Cardiac fibroblast (primary cell): ENCODE data around the gene F10.

ENCODE experiments used
- DNase-seq, 2 donors: peaks; one replicate each; pipeline versions ENCODE4 v3.0.0 to v3.0.0-alpha.2; 2010; ENCODE audit warnings: low read depth in 2 of 2
- H3K4me3 ChIP-seq, 2 donors: replicated peaks in 1 of 2; 1 replicate in 1 of 2; 2 replicates in 1 of 2; pipeline ENCODE4 v1.5.1; 2011; ENCODE audit warnings: low read depth in 2 of 2, low read length in 2 of 2, mild to moderate bottlenecking in 2 of 2, moderate library complexity in 1 of 2
- CTCF ChIP-seq: IDR thresholded peaks from one replicate; pipeline ENCODE4 v1.5.1; 2011; ENCODE audit warnings: low read depth, mild to moderate bottlenecking, low read length, inconsistent platforms

The F10 gene

GRCh38 chr13:113086991-113087922 is 35.3 kb upstream of the F10 start:
- no peak for TF ChIP-seq CTCF
- no peak overlapping the region for H3K4me3 ChIP-seq
- DNase-seq = no peak

- no peak for TF ChIP-seq CTCF
- DNase-seq = no peak
- H3K4me3 ChIP-seq = no peak overlapping the region
Measured at GRCh38 chr13:113087923-113088690, 34.5 kb upstream of the F10 start.

GRCh38 chr13:113088691-113089020 is 33.9 kb upstream of the F10 start:
- no peak for TF ChIP-seq CTCF
- no peak for DNase-seq
- no peak overlapping the region for H3K4me3 ChIP-seq

- TF ChIP-seq CTCF = no peak
- DNase-seq = no peak
- H3K4me3 ChIP-seq = no peak overlapping the region
Measured at GRCh38 chr13:113089693-113090414, 32.7 kb upstream of the F10 start.

GRCh38 chr13:113090415-113090770 is 32.2 kb upstream of the F10 start:
- no peak for TF ChIP-seq CTCF

GRCh38 chr13:113090806-113091205 is 31.8 kb upstream of the F10 start:
- no peak overlapping the region for H3K4me3 ChIP-seq
- DNase-seq = no peak
- TF ChIP-seq CTCF = no peak

More at GRCh38 chr13:113090415-113090770, 32.2 kb upstream of the F10 start:
- no peak overlapping the region for H3K4me3 ChIP-seq
- no peak for DNase-seq
